SU-DHL-6 (cell line): ENCODE results near the gene PROSER3.

Experiments
- H2AFZ ChIP-seq: fragments of 200-600 bp; sonication (generic); 2 replicates; pipeline ENCODE4 v1.6.1; 2014; ENCODE audit warnings: low read depth, mild to moderate bottlenecking, moderate library complexity, mixed read lengths, antibody characterized with exemption, low read length; ENCODE audit not compliant: severe bottlenecking
- H3F3A ChIP-seq: fragments of 200-600 bp; shearing (Covaris generic); 2 replicates; pipeline ENCODE4 v1.6.0; 2016; ENCODE audit warnings: antibody characterized with exemption, mild to moderate bottlenecking; ENCODE audit not compliant: insufficient read depth
- H3K27ac ChIP-seq: fragments of 200-600 bp; sonication (generic); 2 replicates; pipeline ENCODE4 v1.5.1; 2016; ENCODE audit warnings: low read depth, mild to moderate bottlenecking, low read length, moderate library complexity, mixed read lengths
- H3K27me3 ChIP-seq: fragments of 200-600 bp; sonication (generic), shearing (Covaris generic); 2 replicates; pipeline ENCODE4 v1.6.0; 2014; ENCODE audit warnings: mild to moderate bottlenecking, low read length
- H3K36me3 ChIP-seq: fragments of 200-600 bp; sonication (generic); 2 replicates; pipeline ENCODE4 v1.6.1; 2014; ENCODE audit warnings: mild to moderate bottlenecking, low read length, mixed read lengths
- H3K4me2 ChIP-seq: fragments of 300-600, 200-600 bp; shearing (Covaris generic), sonication (generic); 2 replicates; pipeline ENCODE4 v1.6.0; 2014; ENCODE audit warnings: low read length, low read depth, mild to moderate bottlenecking; ENCODE audit not compliant: poor library complexity, severe bottlenecking
- H3K4me3 ChIP-seq: fragments of 200-600 bp; sonication (generic); 2 replicates; pipeline ENCODE4 v1.5.1; 2014; ENCODE audit warnings: antibody characterized with exemption, low read length, mild to moderate bottlenecking, mixed read lengths; ENCODE audit not compliant: insufficient read depth, poor library complexity, severe bottlenecking
- H3K79me2 ChIP-seq: fragments of 200-600 bp; sonication (generic); 2 replicates; pipeline ENCODE4 v1.6.1; 2014; ENCODE audit warnings: mild to moderate bottlenecking, low read length, moderate library complexity; ENCODE audit not compliant: insufficient read depth
- H3K9ac ChIP-seq: fragments of 200-600 bp; sonication (generic); 2 replicates; pipeline ENCODE4 v1.7.0; 2014; ENCODE audit warnings: mild to moderate bottlenecking, low read length
- H3K9me2 ChIP-seq: fragments of 200-600 bp; sonication (generic); replicated peaks from 2 replicates; pipeline ENCODE4 v1.6.1; 2014; ENCODE audit warnings: low read length; ENCODE audit not compliant: insufficient read depth
- H3K9me3 ChIP-seq: fragments of 200-600 bp; sonication (generic); 2 replicates; pipeline ENCODE4 v1.6.1; 2014; ENCODE audit warnings: low read length, mixed read lengths; ENCODE audit not compliant: insufficient read depth
- H4K20me1 ChIP-seq: fragments of 200-600 bp; sonication (generic); 2 replicates; pipeline ENCODE4 v1.6.1; 2014; ENCODE audit warnings: low read depth, mild to moderate bottlenecking, antibody characterized with exemption, low read length, moderate library complexity, mixed read lengths
- EZH2phosphoT487 ChIP-seq: fragments of 200-600 bp; sonication (generic), shearing (Covaris generic); conservative IDR thresholded peaks from 2 replicates; pipeline ENCODE4 v1.6.1; 2018; ENCODE audit warnings: mild to moderate bottlenecking, antibody characterized with exemption, low read length, moderate library complexity, mixed read lengths
- TF ChIP-seq, protein P1 (sequence below): fragments of 200-600 bp; sonication (generic); IDR thresholded peaks from one replicate; pipeline ENCODE4 v1.5.1; 2017; ENCODE audit warnings: antibody characterized with exemption, mild to moderate bottlenecking, low read length, moderate library complexity; ENCODE audit not compliant: insufficient read depth, poor library complexity, severe bottlenecking

PROSER3 gene

DNA sequence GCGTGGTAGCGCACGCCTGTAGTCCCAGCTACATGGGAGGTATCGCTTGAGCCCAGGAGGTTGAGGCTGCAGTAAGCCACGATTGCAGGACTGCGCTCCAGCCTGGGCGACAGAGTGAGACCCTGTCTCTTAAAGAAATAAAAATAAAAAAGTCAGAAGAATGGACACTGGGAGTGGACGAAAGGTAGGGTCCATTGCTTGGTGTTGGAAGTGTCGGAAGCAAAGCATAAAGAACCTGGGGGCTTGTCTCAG lies 17.0 kb downstream of the PROSER3 start:
- Histone ChIP-seq H3K9me3 (no peaks in the 10 kb centered on the region), H3K4me2 (peak overlapping the region; percentile 32), H4K20me1 (no peaks in the 10 kb centered on the region), H3K9ac (no peak overlapping the region), H3K27ac (no peak overlapping the region), H3F3A (peaks cover 3% of the 10 kb centered on the region; the same call in 1 of the 2 replicates), H3K79me2 (no peaks in the 10 kb centered on the region; the same call in 1 of the 2 replicates), H3K36me3 (no peaks in the 10 kb centered on the region), H2AFZ (peak overlapping the region; percentile 60), H3K4me3 (no peak overlapping the region), H3K9me2 (no peaks in the 10 kb centered on the region), H3K27me3 (no peaks in the 10 kb centered on the region)
- TF ChIP-seq, protein P1, sequence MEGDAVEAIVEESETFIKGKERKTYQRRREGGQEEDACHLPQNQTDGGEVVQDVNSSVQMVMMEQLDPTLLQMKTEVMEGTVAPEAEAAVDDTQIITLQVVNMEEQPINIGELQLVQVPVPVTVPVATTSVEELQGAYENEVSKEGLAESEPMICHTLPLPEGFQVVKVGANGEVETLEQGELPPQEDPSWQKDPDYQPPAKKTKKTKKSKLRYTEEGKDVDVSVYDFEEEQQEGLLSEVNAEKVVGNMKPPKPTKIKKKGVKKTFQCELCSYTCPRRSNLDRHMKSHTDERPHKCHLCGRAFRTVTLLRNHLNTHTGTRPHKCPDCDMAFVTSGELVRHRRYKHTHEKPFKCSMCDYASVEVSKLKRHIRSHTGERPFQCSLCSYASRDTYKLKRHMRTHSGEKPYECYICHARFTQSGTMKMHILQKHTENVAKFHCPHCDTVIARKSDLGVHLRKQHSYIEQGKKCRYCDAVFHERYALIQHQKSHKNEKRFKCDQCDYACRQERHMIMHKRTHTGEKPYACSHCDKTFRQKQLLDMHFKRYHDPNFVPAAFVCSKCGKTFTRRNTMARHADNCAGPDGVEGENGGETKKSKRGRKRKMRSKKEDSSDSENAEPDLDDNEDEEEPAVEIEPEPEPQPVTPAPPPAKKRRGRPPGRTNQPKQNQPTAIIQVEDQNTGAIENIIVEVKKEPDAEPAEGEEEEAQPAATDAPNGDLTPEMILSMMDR, result no peak
- no peak for TF ChIP-seq EZH2phosphoT487

DNA sequence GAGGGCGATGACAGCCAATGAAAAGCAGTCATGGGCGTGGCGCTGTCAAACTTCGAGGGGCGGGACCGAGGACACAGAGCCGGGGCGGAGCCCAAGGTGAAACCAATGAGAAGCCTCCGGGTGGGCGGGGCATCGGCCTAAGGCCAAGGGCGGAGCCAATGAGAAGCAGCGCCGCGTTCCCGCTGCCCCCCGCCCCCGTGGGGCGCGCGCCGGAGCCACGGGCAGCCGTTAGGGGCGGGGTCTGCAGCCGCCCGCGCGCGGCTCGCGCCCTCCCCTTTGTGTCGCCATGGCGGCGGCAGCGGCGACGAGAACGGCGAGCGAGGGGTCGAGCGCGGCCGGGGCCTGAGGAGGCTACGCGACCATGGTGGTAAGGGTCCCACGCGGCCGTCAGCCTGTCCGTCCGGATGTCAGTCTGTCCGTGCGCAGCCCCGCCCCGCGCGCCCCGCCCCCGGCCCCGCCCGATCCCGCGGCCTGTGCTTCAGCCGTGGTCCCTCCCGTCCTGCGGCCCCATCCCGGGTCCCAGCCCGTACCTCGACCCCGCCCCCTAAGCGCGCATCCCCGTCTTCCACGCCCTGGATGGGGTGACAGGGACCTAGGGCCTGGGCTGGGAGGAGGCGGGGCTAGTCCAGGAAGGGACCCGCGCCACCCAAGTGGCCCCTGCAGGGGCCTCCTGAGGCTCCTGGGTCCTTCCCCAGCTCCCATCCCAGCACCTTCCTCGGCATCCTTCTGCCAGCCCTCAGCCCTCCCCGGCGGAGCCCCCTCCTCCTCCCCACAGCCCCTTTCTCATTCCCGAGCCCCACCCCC lies 17.5 kb downstream of the PROSER3 start, which contains the start of gene ARHGAP33:
Gene ARHGAP33 (plus strand): TSS at position 267 of the 804 bp plus-strand sequence. CDS start 95 bp downstream, at position 362.
- TF ChIP-seq, protein P1, result no peak
- Histone ChIP-seq H3K36me3 (no peaks in the 10 kb centered on the region), H3K9me3 (no peaks in the 10 kb centered on the region), H3K9ac (peak within 1 kb of the TSS; percentile 74), H4K20me1 (no peaks in the 10 kb centered on the region), H3K4me3 (peak within 1 kb of the TSS; percentile 69), H2AFZ (peak within 1 kb of the TSS; percentile 60), H3K4me2 (peak within 1 kb of the TSS; percentile 64), H3K27ac (peak within 1 kb of the TSS; percentile 40), H3K79me2 (no peaks in the 10 kb centered on the region; the same call in 1 of the 2 replicates), H3F3A (peaks cover 3% of the 10 kb centered on the region; the same call in 1 of the 2 replicates), H3K9me2 (no peaks in the 10 kb centered on the region), H3K27me3 (no peaks in the 10 kb centered on the region)

DNA sequence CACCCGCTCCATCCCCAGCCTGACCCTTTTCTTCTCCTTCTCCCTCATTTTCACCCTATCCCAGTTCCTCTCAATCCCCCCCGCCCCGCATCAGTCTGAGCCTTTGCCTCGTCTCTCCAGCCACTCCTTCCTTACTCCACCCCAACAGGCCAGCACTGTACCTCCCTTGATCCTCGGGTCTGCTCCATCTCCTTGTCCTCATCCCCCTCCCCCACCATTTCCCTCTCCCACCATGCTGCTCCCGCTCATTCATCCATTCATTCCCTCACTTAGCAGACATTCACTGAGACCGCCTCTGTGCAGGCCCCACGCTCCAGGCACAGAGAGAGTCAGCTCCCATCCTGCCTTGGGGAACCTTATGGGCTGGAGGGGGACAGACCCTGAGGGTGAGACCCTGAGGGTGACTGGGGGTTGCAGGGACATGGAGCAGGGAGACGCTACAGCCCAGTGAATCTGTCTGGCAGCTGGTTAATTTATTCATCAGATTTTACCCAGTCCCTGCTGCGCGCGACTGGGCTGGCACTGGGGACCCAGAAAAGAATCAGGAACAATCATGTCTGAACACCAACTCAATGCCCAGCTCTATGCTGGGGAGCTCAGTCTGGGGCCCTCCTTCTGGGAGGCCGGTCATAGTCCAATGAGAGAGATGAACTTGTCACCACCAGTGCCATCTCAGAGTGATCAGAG lies 18.3 kb downstream of the PROSER3 start:
- Histone ChIP-seq H3F3A (peaks cover 3% of the 10 kb centered on the region; the same call in 1 of the 2 replicates), H2AFZ (no peak overlapping the region), H3K27ac (peak overlapping the region; percentile 40), H3K36me3 (no peaks in the 10 kb centered on the region), H3K27me3 (no peaks in the 10 kb centered on the region), H3K9me3 (no peaks in the 10 kb centered on the region), H3K9me2 (no peaks in the 10 kb centered on the region), H4K20me1 (no peaks in the 10 kb centered on the region), H3K9ac (peak overlapping the region; percentile 74), H3K4me2 (peak overlapping the region; percentile 64), H3K79me2 (no peaks in the 10 kb centered on the region; the same call in 1 of the 2 replicates), H3K4me3 (peak overlapping the region; percentile 69)
- TF ChIP-seq, protein P1, result no peak
- TF ChIP-seq EZH2phosphoT487, result no peak
